Right ventricle myocardium inferior (tissue), 1 donor: ENCODE measurements around the gene NUP93. TPM values are rescaled to one million over a fixed set of nuclear protein-coding genes. Genes with fewer than 3 reads are reported as not detected.

Source experiments
- ATAC-seq: fragments of 200-7000 bp; cut with Tn5 transposase; one replicate; pipeline ENCODE4 v1.9.1; 2020; ENCODE audit warnings: mild to moderate bottlenecking, moderate library complexity
- DNase-seq: peaks from one replicate; pipeline ENCODE4 v3.0.0; 2021; ENCODE audit errors: missing footprints
- intact Hi-C: fragments of 100-400 bp; cut with DNase I; formaldehyde crosslinking; loops from one replicate; pipeline ENCODE4 v1.11.0; 2022
- long read RNA-seq: library from polyadenylated mRNA; unstranded; transcript quantifications from one replicate; pipeline ENCODE4 v2.0.0, GENCODE V29; 2021
- total RNA-seq: library from RNA; stranded (reverse); fragmentation: NEBNext Ultra II Directional; extraction: Animal tissue kit (Norgen Biotek cat#: 25700); gene quantifications from one replicate; pipeline ENCODE4 v1.2.1, GENCODE V29; 2021
- donor health status: DM: no; HTN: yes; CAD: no; lungs with severe emphysema.

The NUP93 gene
- total RNA-seq: 25.7 TPM
- long read RNA-seq, transcript NUP93-201 (22 exons, 2,741 nt): major isoform, 11 of 14 reads
- long read RNA-seq, partial matches to known transcripts: 1 of 14 reads
- long read RNA-seq, other reads (novel, unspliced or antisense): 1 of 14 reads

GRCh38 chr16:56729735-56730662, at the start of gene NUP93:
Gene NUP93, plus strand, starts transcription at chr16:56730129. Its CDS starts 18,119 bp downstream, at chr16:56748248.
- DNase-seq (peak; percentile 98), ATAC-seq (peak; percentile 98)
- intact Hi-C loops: no loop called here

- intact Hi-C loops: loop anchor here (2.0 to 5.0 kb wide), 2 partner anchors 45 to 75 kb away; partner anchors contain the start of gene MT1A
These were observed 47.8 kb upstream of the NUP93 start, which contains the start of gene MT1X for GRCh38 chr16:56681939-56682702. Gene MT1X, plus strand, starts transcription at chr16:56682470. Its CDS starts 71 bp downstream, at chr16:56682541.

GRCh38 chr16:56682703-56683397, 47.1 kb upstream of the NUP93 start:
- intact Hi-C loops: loop anchor here (2.0 to 5.0 kb wide), 2 partner anchors 46 to 76 kb away; partner anchors contain the start of gene MT1A
- no peak for DNase-seq
- ATAC-seq: no peak

More at GRCh38 chr16:56681939-56682702, 47.8 kb upstream of the NUP93 start, which contains the start of gene MT1X:
- ATAC-seq: peak; percentile 95
- peak; percentile 96 for DNase-seq

GRCh38 chr16:56683424-56684172, 46.3 kb upstream of the NUP93 start:
- DNase-seq (no peak), ATAC-seq (no peak)
- intact Hi-C loops: loop anchor here (2.0 to 5.0 kb wide), 2 partner anchors 46 to 77 kb away; partner anchors contain the start of gene MT1A

- DNase-seq (no peak), ATAC-seq (no peak)
- intact Hi-C loops: loop anchor here (5.0 kb wide), 1 partner anchor 47 kb away; the partner anchor contains the start of gene MT1A
These were observed 45.5 kb upstream of the NUP93 start for GRCh38 chr16:56684256-56684925.

- DNase-seq (no peak), ATAC-seq (no peak)
- intact Hi-C loops: loop anchor here (5.0 kb wide), 1 partner anchor 48 kb away; the partner anchor contains the start of gene MT1A
These were observed 44.9 kb upstream of the NUP93 start for GRCh38 chr16:56684926-56685590.

- ATAC-seq (no peak), DNase-seq (no peak)
- intact Hi-C loops: no loop called here
These were observed 43.2 kb upstream of the NUP93 start for GRCh38 chr16:56686758-56687157.

- no peak for ATAC-seq
- no peak for DNase-seq
- intact Hi-C loops: no loop called here
These were observed 41.2 kb upstream of the NUP93 start for GRCh38 chr16:56688762-56689161.

- intact Hi-C loops: no loop called here
- DNase-seq (no peak), ATAC-seq (no peak)
These were observed 40.8 kb upstream of the NUP93 start for GRCh38 chr16:56689171-56689570.

GRCh38 chr16:56690420-56691122, 39.4 kb upstream of the NUP93 start:
- DNase-seq (no peak), ATAC-seq (no peak)
- intact Hi-C loops: no loop called here

GRCh38 chr16:56691885-56692284, 38.0 kb upstream of the NUP93 start:
- intact Hi-C loops: no loop called here
- DNase-seq (no peak), ATAC-seq (peak; percentile 81)

- DNase-seq (no peak), ATAC-seq (no peak)
- intact Hi-C loops: no loop called here
These were observed 34.7 kb upstream of the NUP93 start for GRCh38 chr16:56695246-56695645.

- intact Hi-C loops: no loop called here
- no peak for DNase-seq
- no peak for ATAC-seq
These were observed 32.3 kb upstream of the NUP93 start for GRCh38 chr16:56697456-56698155.

- intact Hi-C loops: no loop called here
- ATAC-seq: no peak
- no peak for DNase-seq
These were observed 29.7 kb upstream of the NUP93 start for GRCh38 chr16:56700195-56700594.

- intact Hi-C loops: no loop called here
- DNase-seq (no peak), ATAC-seq (no peak)
These were observed 29.3 kb upstream of the NUP93 start for GRCh38 chr16:56700631-56701030.

- DNase-seq (no peak), ATAC-seq (no peak)
- intact Hi-C loops: no loop called here
These were observed 28.4 kb upstream of the NUP93 start for GRCh38 chr16:56701534-56701933.
